ENCODE results near the gene KHK.
"Not testable (repeated sequence)": the region's sequence is repeated elsewhere in the genome, so short reads cannot be mapped to it uniquely, and the experiment has no call there.

The KHK gene

DNA sequence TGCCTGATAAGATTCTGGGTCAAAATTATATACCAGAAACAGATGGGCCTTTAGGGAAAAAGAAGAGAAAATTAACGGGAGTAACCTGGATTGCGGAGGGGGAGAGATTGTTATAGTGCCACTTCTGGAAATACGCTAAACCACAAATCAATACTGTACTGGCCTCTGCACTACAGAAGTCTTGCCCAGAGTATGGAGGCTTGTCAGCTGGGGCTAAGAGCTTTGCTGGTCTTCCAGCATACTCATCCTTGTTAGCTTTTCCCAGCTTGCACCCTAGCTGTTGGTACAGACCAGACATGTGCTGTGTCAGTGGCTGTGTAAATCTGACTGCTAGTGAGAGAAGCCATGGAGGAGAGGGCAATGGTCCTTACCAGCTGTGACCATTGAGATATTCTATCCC, 26.2 kb upstream of the KHK start:
- no peak for DNase-seq

DNA sequence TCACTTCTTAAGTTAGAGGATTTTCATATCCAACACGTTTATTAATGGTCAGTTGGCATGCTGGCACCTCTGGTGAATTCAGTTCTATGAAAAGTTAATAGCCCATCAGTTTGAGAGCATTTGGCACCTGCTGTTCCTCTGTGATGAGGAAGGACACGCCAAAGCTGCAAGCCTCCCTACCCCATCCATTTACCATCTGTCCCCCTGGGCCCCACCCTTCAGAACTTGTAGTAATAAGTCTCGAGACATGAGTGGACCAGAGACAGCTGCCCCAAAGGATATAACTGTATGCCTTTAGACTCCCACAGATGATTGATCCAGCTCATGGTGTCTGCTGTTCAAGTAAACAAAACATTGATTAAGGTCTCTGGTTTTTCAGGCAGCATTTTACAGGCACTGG, 21.4 kb upstream of the KHK start:
- no peak for DNase-seq

DNA sequence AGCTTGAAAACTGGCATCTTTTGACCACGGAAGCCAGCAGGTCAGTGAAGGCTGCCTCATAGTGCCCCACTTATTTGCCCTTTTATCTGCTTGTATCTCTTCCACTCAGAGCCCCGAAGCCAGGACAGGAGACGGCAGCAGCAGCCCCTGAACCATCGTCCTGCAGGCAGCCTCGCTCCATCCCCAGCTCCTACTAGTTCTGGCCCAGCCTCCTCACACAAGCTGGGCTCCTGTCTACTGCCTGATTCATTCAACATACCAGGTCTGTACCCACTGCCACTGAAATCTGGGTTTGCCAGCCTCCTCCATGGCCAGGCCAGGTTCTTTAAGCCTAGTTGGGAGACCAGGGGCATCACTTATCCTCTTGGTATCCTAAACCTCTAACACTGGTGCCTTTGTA, 19.2 kb upstream of the KHK start:
- DNase-seq = no peak

DNA sequence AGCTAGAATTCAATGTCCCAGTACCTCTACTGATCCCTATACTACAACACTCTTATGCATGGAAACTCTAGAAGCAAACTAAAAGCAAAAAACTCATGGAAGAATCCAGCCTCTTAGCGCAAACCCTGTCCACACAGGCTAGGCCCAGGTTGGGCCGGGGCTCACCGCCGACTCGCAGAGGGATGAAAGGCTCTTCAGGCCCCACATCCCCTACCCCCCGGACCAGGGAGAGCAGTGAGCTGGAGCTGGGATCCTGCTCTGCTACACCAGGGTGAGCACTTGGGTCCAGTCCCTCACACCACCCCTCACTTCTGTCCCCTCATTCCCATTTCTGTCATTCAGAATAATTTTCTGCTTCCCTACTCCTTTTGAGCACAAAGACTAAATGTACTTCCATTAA, 17.1 kb upstream of the KHK start:
- no peak for DNase-seq

DNA sequence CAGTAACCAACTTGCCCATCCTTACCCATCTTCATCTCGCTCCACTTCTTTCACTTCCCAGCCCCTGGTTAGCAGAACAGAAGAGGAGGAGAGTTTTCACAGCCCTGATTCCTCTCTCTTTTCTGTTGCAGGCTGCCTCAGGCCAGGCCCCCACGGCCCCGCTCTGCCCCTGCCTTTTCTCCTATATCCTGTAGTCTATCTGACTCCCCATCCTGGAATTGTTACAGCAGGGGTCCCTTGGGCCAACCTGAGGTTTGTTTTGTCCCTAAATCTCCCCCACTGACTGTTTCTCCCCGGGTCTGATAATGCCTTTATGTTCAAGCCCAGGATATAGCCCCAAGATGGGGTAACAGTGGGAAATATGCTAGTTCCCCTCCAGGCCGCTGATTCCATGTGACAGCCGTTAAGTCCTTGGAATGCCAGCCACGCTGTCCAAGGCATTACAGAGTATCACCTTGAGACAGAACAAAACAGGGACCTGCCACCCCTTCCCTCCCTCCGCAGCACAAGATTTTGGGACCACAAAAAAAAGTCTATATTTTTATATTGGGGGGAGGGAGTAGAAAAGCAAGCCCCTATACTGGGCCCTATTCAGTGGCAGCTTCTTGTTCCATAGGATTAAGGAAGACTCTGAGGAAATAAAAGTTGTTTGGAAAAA, 16.5 kb upstream of the KHK start:
- no peak for DNase-seq

DNA sequence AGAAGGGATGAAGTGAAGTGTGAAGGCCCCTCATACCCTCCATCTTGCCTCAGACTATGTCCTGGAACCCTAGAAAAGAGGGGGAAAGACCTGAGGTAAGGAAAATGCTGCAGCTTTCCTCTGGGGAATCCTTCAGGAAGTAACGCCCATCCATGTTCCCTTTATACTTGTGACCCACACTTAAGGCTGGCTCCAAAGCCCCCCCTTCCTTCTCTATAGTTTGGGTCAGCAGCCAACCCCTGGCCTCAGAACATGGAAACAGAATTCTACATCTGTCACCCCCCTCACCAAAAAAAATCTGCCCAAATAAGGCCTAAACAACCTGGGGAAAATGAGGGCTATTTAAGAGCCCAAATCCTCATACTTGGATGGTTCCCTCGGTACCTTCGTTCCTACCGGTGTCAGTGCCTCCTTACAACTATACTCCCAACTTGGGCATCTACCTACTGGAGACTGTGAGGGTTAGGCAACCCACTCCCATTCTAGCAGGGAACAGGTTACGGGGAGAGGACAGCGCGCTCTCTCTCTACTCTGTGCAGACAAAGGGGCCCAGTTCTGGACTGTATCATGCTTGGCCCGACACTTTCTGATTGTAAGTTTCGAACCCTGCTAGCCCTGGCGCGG, 15.8 kb upstream of the KHK start:
- DNase-seq = no peak

DNA sequence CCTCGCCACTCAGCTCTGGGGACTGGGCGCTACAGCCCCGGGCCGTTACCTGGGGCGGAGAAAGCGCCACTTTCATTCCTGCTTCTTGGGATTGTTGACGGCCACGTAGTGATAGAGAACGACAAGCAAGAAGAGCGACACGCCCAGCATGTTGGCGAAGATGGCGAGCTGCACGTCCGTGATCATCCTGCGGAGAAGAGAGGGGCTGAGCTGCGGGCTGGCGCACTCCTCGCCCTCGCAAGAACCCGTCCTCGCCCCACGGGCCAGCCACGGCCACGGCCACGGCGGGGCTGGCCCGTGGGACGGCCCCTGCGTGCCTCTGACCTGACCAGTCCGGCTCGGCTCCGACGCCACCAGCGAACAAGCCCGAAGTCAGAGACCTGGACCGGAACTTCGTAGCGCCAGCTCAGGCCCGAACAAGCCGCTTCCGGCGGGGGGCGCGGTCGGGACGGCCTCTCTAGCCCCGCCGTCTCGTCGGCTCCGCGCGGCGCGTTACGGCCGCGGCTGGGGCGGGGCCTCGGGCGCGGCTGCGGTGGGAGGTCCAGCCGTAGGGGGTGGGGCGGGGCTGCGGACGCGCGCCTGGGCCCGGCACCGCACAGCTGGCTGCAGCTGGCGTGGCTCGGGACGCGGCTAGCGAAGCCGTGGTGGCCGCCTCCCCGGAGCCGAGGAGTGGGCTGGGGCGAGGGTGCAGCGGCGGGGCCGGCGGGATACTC, 15.1 kb upstream of the KHK start, which contains the start of gene OST4:
Gene OST4, minus strand, starts transcription at position 378 of the 713 bp plus-strand sequence.
- DNase-seq = peak; percentile 95

DNA sequence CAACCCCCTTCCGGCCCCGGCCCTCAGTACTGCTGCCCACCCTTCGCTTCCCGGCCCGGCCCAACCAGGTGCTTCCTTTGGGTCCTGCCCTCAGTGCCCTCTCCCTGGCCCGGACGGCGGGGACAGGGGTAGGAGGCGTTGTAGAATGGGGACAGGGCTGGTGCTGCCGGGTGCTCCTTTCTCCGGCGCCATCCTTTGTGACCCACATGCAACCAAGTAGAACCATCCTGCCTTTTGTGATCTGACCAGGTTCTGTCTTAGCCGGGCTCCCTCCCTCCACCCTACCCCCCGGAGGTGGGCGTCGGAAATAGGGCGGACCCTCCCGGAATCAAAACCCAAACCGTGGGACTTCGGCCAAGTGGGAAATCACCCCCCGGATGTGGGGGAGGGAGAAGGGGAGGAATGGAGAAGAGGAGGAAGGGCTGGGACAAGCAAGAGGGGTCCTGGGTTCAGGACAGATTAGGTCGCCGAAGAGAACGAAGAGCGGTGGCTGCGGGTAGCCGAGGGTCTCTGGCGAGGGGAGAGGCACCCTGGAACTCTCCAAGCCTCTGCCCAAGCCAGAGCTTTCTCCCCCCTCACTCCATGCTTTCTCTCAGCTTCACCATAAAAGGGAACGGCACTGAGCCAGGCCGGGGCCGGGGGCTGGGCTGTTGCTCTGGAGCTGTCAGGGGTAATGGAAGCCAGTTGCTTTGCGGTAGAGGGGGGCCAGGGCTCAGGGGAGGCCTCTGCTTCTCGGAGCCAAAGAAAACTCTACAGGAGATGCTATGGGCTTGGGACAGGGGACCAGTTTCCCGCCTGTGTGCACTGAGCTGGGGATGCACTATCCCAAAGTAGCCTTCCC, 14.4 kb upstream of the KHK start:
- DNase-seq = peak; percentile 51

DNA sequence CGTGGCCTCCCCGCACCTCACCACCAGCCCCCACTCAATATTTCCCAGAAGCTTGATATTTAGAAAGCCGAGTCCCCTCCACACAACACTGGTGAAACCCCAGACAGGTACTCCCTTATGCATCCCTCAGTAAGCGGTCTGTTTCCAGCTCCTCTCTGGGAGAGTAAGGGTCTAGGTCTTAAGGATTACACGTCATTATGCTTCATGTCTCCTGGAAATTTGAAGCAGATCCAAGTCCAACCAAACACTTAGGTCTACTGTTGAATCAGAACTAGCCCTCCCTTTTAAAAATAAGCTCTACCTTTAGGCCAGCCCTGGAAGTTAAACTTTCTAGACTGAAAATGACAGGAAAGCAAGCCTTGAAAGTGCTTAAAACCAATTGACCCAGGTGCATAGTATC, 13.7 kb upstream of the KHK start:
- DNase-seq = no peak

DNA sequence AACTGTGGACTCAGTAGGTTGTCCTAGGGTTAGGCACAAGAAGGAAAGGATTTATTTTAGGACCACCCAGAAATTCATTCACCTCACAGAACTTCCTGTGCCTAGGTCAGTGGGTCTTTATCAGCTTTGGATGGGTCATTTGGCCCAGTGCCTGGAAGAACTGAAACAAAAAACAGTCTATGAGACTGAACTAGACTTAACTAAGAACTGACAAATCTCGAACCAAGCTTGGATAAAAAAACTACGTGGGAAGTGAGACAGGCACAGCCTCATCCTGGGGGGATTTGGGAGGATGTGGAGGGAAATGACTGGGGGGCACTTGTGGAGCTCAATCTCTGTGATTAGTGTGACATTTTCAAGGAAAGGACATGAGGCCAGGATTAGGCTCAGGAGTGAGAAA, 12.8 kb upstream of the KHK start:
- no peak for DNase-seq

DNA sequence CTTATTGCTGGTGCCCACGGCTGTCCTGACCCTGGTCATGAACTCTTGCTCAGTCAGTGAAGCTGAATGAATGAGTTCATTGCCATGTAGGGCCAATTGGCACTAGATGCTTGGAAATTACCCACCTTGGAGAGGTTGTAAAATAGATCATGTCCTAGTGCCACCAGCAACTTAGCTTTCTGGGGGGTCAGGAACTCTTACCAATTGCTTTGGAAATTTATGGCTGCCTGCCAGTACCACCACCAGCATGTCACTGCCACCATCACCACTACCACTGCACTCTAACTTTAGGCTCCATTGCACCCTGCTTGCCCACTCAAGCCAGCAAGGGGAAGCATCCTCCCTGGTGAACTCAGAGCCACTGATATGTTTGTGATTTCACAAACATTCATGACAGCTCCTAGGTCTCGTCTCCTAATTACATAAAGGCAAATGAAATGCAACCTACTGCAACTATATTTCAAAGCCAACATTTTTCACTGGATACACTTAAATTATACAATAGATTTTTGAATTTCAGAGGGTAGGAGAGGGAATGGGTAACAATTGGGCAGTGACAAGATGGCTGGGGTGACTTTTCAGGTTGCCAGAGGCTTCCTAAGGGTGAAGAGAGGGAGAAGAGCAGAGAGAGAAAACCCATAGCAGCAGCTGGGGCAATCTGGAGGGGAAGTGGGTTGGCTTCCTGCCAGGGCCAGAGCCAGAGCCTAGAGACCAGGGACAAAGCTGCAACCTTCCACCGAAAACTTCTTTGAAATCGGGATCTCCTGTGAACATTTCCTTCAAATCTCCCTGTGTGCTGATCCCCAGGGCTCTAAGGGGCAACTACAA, 11.6 kb upstream of the KHK start:
- peak; percentile 74 for DNase-seq

DNA sequence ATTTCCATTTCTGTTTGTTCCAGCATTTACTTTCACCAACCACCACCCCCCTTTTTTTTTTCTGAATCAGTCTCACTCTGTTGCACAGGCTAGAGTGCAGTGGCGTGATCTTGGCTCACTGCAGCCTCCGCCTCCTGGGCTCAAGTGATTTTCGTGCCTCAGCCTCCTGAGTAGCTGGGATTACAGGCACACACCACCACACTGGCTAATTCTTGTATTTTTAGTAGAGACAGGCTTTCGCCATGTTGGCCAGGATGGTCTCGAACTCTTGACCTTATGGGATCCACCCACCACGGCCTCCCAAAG, 11.1 kb upstream of the KHK start:
- not testable (repeated sequence) for DNase-seq

DNA sequence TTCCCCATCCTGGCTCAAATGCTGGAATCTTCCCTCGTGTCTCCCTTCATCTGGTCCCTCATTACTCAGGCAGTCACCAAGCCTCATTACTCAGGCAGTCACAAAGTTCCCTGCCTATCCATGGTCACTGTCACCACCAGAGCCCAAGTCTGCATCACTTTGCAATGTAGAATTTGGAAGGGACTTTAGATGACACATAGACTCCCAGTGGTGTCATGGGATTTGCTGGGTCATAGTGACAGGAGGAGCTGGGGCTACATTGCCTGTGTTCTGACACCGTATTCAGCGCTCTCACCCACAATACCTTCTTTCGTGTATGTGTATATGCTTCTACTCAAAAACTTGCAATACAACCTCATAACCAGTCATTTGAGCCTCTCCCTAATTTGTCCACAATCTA, 10.2 kb upstream of the KHK start:
- DNase-seq = no peak

DNA sequence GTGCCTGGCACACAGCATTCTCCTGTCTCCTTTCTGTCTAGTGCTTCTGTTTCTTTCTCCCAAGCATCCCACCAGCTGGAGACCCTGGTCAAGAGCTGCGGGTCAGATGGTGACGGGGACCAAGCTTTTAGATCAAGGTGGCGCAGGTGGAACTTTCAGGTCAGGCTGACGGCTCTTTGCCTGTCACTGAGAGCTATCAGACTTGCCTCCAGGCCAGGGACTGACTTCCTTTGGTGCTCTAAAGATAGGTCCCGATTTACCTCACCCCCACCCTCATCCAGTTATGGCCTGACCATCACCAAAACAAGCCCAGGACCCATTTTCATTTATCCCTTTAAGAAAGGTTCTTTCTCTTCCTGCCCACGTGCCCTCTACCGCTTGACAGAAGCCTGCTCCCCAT, 9.3 kb upstream of the KHK start:
- no peak for DNase-seq

DNA sequence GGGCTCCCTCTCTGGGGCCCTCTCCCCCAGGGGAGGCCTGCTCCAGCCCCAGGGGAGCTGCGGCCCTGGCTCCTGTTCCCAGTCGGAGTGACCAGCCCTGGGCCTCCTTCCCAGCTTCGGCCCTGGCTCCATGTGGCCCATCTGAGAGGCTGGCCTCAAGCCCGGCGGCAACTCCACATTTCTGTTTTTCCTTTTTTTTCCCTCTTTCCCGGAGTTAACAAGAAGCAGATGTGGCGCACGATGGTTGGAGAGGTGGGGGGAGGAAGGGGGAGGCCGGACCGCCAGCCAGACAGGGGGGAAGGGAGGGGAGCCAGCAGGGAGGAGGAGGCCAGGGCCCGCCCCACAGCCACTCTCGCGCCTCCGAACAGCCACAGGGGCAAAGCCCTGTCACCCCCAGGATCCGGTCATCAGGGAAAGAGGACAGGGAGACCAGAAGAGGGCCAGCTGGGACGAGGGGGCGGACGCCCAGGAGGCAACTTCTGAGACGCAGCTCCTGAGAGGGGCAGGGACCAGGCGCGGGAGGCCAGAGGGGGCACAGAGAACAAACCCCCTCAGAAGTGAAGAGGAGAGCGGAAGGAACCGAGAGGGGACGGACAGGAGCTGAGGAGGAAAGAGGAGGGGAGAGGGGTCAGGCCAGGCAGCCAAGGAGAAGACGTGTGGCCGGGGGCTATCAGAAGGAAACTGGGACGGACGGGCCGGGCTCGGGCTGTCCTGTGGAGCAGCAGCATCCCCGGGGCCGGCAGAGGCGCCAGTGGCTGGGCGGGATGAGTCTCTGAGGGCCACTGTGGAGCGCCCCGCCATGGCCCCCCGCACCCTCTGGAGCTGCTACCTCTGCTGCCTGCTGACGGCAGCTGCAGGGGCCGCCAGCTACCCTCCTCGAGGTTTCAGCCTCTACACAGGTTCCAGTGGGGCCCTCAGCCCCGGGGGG, 8.0 kb upstream of the KHK start, which contains the start of gene EMILIN1:
Gene EMILIN1, plus strand, starts transcription at position 349 of the 928 bp plus-strand sequence. Its CDS starts 451 bp downstream, at position 800.
- DNase-seq = no peak

DNA sequence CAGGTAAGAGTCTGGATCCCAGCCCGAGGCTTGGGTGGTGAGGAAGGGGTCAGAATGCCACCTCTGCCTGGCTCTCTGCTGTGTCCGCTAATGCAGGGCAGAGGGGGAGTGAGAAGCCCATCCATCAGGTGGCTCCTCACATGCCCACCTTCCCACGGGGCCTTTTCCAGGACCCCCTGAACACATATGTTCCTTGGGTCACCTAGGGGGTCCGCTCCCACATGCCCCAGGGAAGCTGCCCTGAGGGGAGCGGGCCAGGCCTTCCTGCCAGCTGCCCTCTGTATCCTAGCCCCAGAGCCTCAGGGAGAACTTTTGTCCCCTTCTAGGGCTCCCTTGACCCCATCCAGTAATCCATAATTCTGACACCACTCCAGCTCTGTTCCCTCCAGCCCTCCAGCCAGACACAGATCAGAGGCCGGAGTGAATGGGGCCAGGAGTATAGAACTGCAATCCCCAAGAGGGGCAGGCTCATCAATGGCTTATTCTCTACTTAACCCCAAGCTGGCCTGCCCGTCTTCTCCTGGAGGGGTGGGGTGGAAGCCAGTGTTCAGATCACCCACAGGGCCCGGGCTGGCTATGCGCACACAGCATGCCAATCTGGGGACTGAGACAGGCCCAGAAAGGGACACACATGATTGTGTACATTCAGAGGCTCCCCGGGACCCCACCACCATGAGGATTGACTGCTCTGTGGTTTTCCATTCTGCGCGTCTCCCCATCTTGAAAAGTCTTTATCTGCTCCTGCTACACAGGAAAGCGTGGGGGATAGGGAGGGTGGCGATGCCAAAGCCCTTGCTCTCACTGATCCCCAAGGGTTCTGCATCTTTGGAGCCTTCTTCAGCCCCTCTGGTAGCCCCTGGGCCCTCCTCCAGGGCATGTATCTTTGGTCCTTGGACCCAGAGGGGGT, 7.1 kb upstream of the KHK start:
- DNase-seq = peak; percentile 32

DNA sequence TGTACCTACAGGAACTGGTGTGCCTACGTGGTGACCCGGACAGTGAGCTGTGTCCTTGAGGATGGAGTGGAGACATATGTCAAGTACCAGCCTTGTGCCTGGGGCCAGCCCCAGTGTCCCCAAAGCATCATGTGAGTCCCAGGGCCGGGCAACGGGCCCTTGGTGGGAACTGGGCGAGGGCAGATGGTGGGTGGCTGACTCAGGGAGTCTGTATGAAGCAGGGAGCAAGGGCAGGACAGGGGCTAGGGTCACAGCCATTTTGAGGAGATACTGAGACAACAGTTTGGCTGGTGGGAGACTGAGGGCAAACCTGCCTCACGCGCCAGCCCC, 6.5 kb upstream of the KHK start:
- DNase-seq = no peak

DNA sequence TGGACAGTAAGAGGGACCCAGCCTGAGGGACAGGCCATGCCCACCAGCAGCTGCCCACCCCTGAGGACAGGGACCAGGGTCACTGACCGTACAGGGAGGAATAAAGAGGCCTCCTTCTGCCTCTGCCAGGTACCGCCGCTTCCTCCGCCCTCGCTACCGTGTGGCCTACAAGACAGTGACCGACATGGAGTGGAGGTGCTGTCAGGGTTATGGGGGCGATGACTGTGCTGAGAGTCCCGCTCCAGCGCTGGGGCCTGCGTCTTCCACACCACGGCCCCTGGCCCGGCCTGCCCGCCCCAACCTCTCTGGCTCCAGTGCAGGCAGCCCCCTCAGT, 6.0 kb upstream of the KHK start:
- no peak for DNase-seq

DNA sequence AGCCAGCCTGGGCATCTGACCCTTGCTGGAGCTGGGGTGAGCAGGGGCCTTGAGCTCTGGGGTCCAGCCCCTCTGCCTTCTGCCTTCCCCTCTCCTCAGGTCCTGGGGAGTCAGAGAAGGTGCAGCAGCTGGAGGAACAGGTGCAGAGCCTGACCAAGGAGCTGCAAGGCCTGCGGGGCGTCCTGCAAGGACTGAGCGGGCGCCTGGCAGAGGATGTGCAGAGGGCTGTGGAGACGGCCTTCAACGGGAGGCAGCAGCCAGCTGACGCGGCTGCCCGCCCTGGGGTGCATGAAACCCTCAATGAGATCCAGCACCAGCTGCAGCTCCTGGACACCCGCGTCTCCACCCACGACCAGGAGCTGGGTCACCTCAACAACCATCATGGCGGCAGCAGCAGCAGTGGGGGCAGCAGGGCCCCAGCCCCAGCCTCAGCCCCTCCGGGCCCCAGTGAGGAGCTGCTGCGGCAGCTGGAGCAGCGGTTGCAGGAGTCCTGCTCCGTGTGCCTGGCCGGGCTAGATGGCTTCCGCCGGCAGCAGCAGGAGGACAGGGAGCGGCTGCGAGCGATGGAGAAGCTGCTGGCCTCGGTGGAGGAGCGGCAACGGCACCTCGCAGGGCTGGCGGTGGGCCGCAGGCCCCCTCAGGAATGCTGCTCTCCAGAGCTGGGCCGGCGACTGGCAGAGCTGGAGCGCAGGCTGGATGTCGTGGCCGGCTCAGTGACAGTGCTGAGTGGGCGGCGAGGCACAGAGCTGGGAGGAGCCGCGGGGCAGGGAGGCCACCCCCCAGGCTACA, 4.4 kb upstream of the KHK start:
- DNase-seq = no peak

Measured in NCI-H82 (cell line).